Endothelial cell of umbilical vein (primary cell): ENCODE results near the gene LMF1. TPM values are rescaled to one million over a fixed set of nuclear protein-coding genes. Genes with fewer than 3 reads are reported as not detected.

ENCODE experiments used
- BruUV-seq: library from RNA; stranded (reverse); fragments of 400-500 nt; replicated peaks from 2 replicates; lab custom pipeline; 2021; lab: Mats Ljungman, UMichigan
- CTCF ChIA-PET: fragments of 300-600, 350-600 bp; sonication (Branson Sonifier 250); formaldehyde crosslinking; loops from one replicate; lab custom pipeline; 2021; ENCODE audit warnings: antibody characterized with exemption, inconsistent platforms; lab: Charles Lee
- POLR2A ChIA-PET: fragments of 300-600, 350-600 bp; sonication (Branson Sonifier 250); formaldehyde crosslinking; loops from one replicate; lab custom pipeline; 2021; ENCODE audit warnings: antibody characterized with exemption, inconsistent platforms; lab: Charles Lee
- DNase-seq: peaks from one replicate; pipeline ENCODE4 v3.0.0-alpha.2; 2011; ENCODE audit warnings: low read depth, low spot score
- FAIRE-seq: peaks from 2 replicates; lab custom pipeline; 2011; peaks lifted over from hg19 to GRCh38; lab: Jason Lieb, UNC
- H2AFZ ChIP-seq: 2 replicates; pipeline ENCODE4 v1.6.0; 2012; ENCODE audit warnings: low read depth, low read length, control low read depth, inconsistent platforms
- H3K27ac ChIP-seq: 2 replicates; pipeline ENCODE4 v1.5.1; 2011; ENCODE audit warnings: low read depth, mild to moderate bottlenecking, control low read depth, low read length, moderate library complexity; ENCODE audit not compliant: insufficient read depth
- H3K27me3 ChIP-seq, 2 experiments: 2 replicates each; pipeline versions ENCODE4 v1.6.0 to v1.6.1; 2011; ENCODE audit warnings: low read length in 2 of 2, mixed read lengths in 1 of 2; ENCODE audit not compliant: control insufficient read depth in 2 of 2, insufficient read depth in 2 of 2
- H3K36me3 ChIP-seq, 2 experiments: 2 replicates in 1 of 2; 3 replicates in 1 of 2; pipeline ENCODE4 v1.5.1; 2011; ENCODE audit warnings: low read length in 2 of 2, mild to moderate bottlenecking in 1 of 2, moderate library complexity in 1 of 2; ENCODE audit not compliant: control insufficient read depth in 2 of 2, insufficient read depth in 2 of 2; ENCODE audit errors: extremely low read depth in 1 of 2
- H3K4me1 ChIP-seq: 3 replicates; pipeline ENCODE4 v1.5.1; 2011; ENCODE audit warnings: mild to moderate bottlenecking, low read length; ENCODE audit not compliant: control insufficient read depth, insufficient read depth; ENCODE audit errors: extremely low read depth
- H3K4me2 ChIP-seq: 2 replicates; pipeline ENCODE4 v1.6.1; 2011; ENCODE audit warnings: low read length, control low read depth, mixed read lengths; ENCODE audit not compliant: insufficient read depth
- H3K4me3 ChIP-seq, 3 experiments: fragments of 200-600 bp in 1 of 3; sonication (generic), shearing (Covaris generic) in 1 of 3; replicated peaks in 1 of 3; 2 replicates each; pipeline ENCODE4 v1.5.1; 2011 to 2016; ENCODE audit warnings: control low read depth in 3 of 3, low read length in 3 of 3, mild to moderate bottlenecking in 2 of 3, inconsistent platforms in 1 of 3, low read depth in 1 of 3, moderate library complexity in 1 of 3; ENCODE audit not compliant: insufficient read depth in 1 of 3
- H3K79me2 ChIP-seq: 2 replicates; pipeline ENCODE4 v1.6.0; 2012; ENCODE audit warnings: low read length, inconsistent platforms; ENCODE audit not compliant: control insufficient read depth, insufficient read depth
- H3K9ac ChIP-seq: replicated peaks from 2 replicates; pipeline ENCODE3; 2011; ENCODE audit warnings: low read length, control low read depth; ENCODE audit not compliant: insufficient read depth; ENCODE audit errors: extremely low read depth
- H3K9me1 ChIP-seq: replicated peaks from 3 replicates; pipeline ENCODE4 v1.6.0; 2011; ENCODE audit warnings: mild to moderate bottlenecking, low read length; ENCODE audit not compliant: control insufficient read depth, insufficient read depth; ENCODE audit errors: extremely low read depth
- H3K9me3 ChIP-seq: replicated peaks from 2 replicates; pipeline ENCODE4 v1.5.1; 2012; ENCODE audit warnings: low read length, inconsistent platforms; ENCODE audit not compliant: control insufficient read depth, insufficient read depth
- H4K20me1 ChIP-seq: replicated peaks from 2 replicates; pipeline ENCODE3; 2011; ENCODE audit warnings: mild to moderate bottlenecking, low read length; ENCODE audit not compliant: control insufficient read depth, insufficient read depth; ENCODE audit errors: extremely low read depth
- CTCF ChIP-seq, 2 donors: IDR thresholded peaks; 1 replicate in 1 of 2; 2 replicates in 1 of 2; pipeline ENCODE4 v1.5.1; 2011; ENCODE audit warnings: low read length in 2 of 2, mild to moderate bottlenecking in 2 of 2, moderate library complexity in 2 of 2, control low read depth in 1 of 2, inconsistent platforms in 1 of 2, low read depth in 1 of 2; ENCODE audit not compliant: insufficient read depth in 1 of 2; ENCODE audit errors: extremely low read depth in 1 of 2
- EZH2 ChIP-seq: IDR thresholded peaks from 2 replicates; pipeline ENCODE4 v1.6.1; 2012; ENCODE audit warnings: borderline replicate concordance, low read depth, mild to moderate bottlenecking, moderate library complexity, low read length, inconsistent platforms; ENCODE audit not compliant: severe bottlenecking
- FOS ChIP-seq: IDR thresholded peaks from 2 replicates; pipeline ENCODE4 v1.6.1; 2011; ENCODE audit warnings: mild to moderate bottlenecking, low read length, moderate library complexity, borderline replicate concordance; ENCODE audit not compliant: insufficient read depth
- JUN ChIP-seq: IDR thresholded peaks from 2 replicates; pipeline ENCODE4 v1.6.1; 2011; ENCODE audit warnings: borderline replicate concordance, low read depth; ENCODE audit not compliant: insufficient read length, insufficient read depth
- MAX ChIP-seq: IDR thresholded peaks from 2 replicates; pipeline ENCODE4 v1.6.1; 2011; ENCODE audit not compliant: insufficient read depth, insufficient read length
- POLR2A ChIP-seq: IDR thresholded peaks from 2 replicates; pipeline ENCODE4 v1.6.1; 2012; ENCODE audit warnings: low read depth, mild to moderate bottlenecking, control low read depth, low read length
- POLR2AphosphoS5 ChIP-seq: IDR thresholded peaks from 2 replicates; pipeline ENCODE4 v1.6.1; 2012; ENCODE audit warnings: low read depth, mild to moderate bottlenecking, control low read depth, low read length, moderate library complexity; ENCODE audit not compliant: insufficient read depth
- dilution Hi-C: fragments of 300-500 bp; cut with MboI; formaldehyde crosslinking; loops from one replicate; pipeline ENCODE4 v1.15.0; 2019; ENCODE audit warnings: low sequenced_read_pairs; ENCODE audit not compliant: extremely low pct_ligation_motif_present
- intact Hi-C: fragments of 100-400 bp; cut with micrococcal nuclease; formaldehyde crosslinking; loops from one replicate; pipeline ENCODE4 v1.10.0; 2022
- polyA plus RNA-seq, 4 experiments: library from polyadenylated mRNA; depleted of rRNA in 3 of 4; stranded (reverse) in 3 of 4; unstranded in 1 of 4; fragments of >200 nt; gene quantifications; 2 replicates each; pipeline versions ENCODE4 v1.2.1 to v1.2.3, GENCODE V29; 2011 to 2012; ENCODE audit warnings: missing spikeins in 1 of 4
- total RNA-seq: library from RNA; stranded (reverse); gene quantifications from 2 replicates; pipeline ENCODE4 v1.2.3, GENCODE V29; 2021

The LMF1 gene
- total and polyA plus RNA-seq, 2 donors (not counting 3 experiments of a cell fraction or from before 2014, with no cell fraction given): 17.8 TPM

GRCh38 chr16:943971-944370, 26.8 kb downstream of the LMF1 start:
- Histone ChIP-seq H3K4me2 (no peak overlapping the region), H3K27me3 (no peaks in the 10 kb centered on the region), H4K20me1 (no peaks in the 10 kb centered on the region), H3K9ac (no peak overlapping the region), H3K4me3 (no peak overlapping the region), H3K79me2 (no peaks in the 10 kb centered on the region), H3K9me3 (peaks cover 3% of the 10 kb centered on the region), H3K36me3 (no peaks in the 10 kb centered on the region), H2AFZ (no peak overlapping the region), H3K4me1 (no peaks in the 10 kb centered on the region), H3K27ac (no peak overlapping the region), H3K9me1 (no peaks in the 10 kb centered on the region)
- no TSS peak for BruUV-seq
- CTCF ChIA-PET: no interaction called here
- FAIRE-seq (no peak), DNase-seq (no peak)
- intact Hi-C loops: no loop called here
- no peak for TF ChIP-seq FOS
- TF ChIP-seq JUN: no peak
- TF ChIP-seq POLR2A: no peak
- TF ChIP-seq EZH2: no peak
- TF ChIP-seq MAX: no peak
- no peak for TF ChIP-seq POLR2AphosphoS5
- no peak for TF ChIP-seq CTCF (IDR thresholded peaks at IDR 0.05; ENCODE audit: extremely low read depth in 1 of 2, insufficient read depth in 1 of 2, low read depth in 1 of 2, low read length in 2 of 2)
- dilution Hi-C loops: no loop called here
- POLR2A ChIA-PET: no interaction called here
